Endothelial cell (in vitro differentiated cells): Measurements from ENCODE around the gene SMIM30. TPM values are rescaled to one million over a fixed set of nuclear protein-coding genes. Genes with fewer than 3 reads are reported as not detected.
"Not testable (repeated sequence)": the region's sequence is repeated elsewhere in the genome, so short reads cannot be mapped to it uniquely, and the experiment has no call there.

Experiments
- DNase-seq: peaks from one replicate; pipeline ENCODE4 v3.0.0; 2021; ENCODE audit warnings: low spot score
- H3K27ac Mint-ChIP-seq: one replicate; pipeline ENCODE4 v1.8.0; 2021; ENCODE audit warnings: mixed read lengths, inconsistent platforms; ENCODE audit not compliant: unreplicated experiment
- H3K27me3 Mint-ChIP-seq: one replicate; pipeline ENCODE4 v1.8.0; 2021; ENCODE audit warnings: mild to moderate bottlenecking, moderate library complexity, mixed read lengths, inconsistent platforms; ENCODE audit not compliant: unreplicated experiment
- H3K36me3 Mint-ChIP-seq: one replicate; pipeline ENCODE4 v1.8.0; 2021; ENCODE audit warnings: mild to moderate bottlenecking, low read depth, mixed read lengths, inconsistent platforms; ENCODE audit not compliant: unreplicated experiment
- H3K4me1 Mint-ChIP-seq: one replicate; pipeline ENCODE4 v1.8.0; 2021; ENCODE audit warnings: mild to moderate bottlenecking, mixed read lengths, inconsistent platforms; ENCODE audit not compliant: unreplicated experiment
- H3K4me3 Mint-ChIP-seq: one replicate; pipeline ENCODE4 v1.8.0; 2021; ENCODE audit warnings: mild to moderate bottlenecking, mixed read lengths, inconsistent platforms; ENCODE audit not compliant: unreplicated experiment
- H3K9me3 Mint-ChIP-seq: one replicate; pipeline ENCODE4 v1.8.0; 2021; ENCODE audit warnings: mixed read lengths, inconsistent platforms; ENCODE audit not compliant: unreplicated experiment
- CTCF ChIP-seq: fragments of 200-600 bp; sonication (generic); IDR thresholded peaks from one replicate; pipeline ENCODE4 v1.5.0; 2021; ENCODE audit warnings: antibody characterized with exemption; ENCODE audit not compliant: unreplicated experiment
- long read RNA-seq: library from polyadenylated mRNA; unstranded; transcript quantifications from one replicate; pipeline ENCODE4 v2.0.0, GENCODE V29; 2020; ENCODE audit not compliant: unreplicated experiment
- total RNA-seq: library from RNA; stranded (reverse); fragmentation: NEBNext Ultra II Directional; extraction: Animal tissue kit (Norgen Biotek cat#: 25700); gene quantifications from one replicate; pipeline ENCODE4 v1.2.1, GENCODE V29; 2021; ENCODE audit not compliant: unreplicated experiment

The SMIM30 gene
- 36.1 TPM for total RNA-seq
- long read RNA-seq, transcript SMIM30-201 (3 exons, 1,070 nt): major isoform, 7 of 10 reads
- long read RNA-seq, partial matches to known transcripts: 0 of 10 reads
- long read RNA-seq, other reads (novel, unspliced or antisense): 0 of 10 reads

- no peaks in the 10 kb centered on the region for H3K9me3 Mint-ChIP-seq
- peaks cover 5% of the 10 kb centered on the region for H3K4me1 Mint-ChIP-seq
- TF ChIP-seq CTCF: no peak
- H3K36me3 Mint-ChIP-seq: no peaks in the 10 kb centered on the region
- H3K4me3 Mint-ChIP-seq: peak within 1 kb of the TSS; percentile 94
- peak within 1 kb of the TSS; percentile 88 for H3K27ac Mint-ChIP-seq
- DNase-seq: peak; percentile 88
- no peaks in the 10 kb centered on the region for H3K27me3 Mint-ChIP-seq
These were observed at the start of gene SMIM30 for GRCh38 chr7:113118074-113118959. TSS of gene SMIM30 (minus strand) at chr7:113118554. CDS start at chr7:113117578, 976 bp downstream.

- DNase-seq, H3K9me3 Mint-ChIP-seq, H3K4me1 Mint-ChIP-seq, H3K4me3 Mint-ChIP-seq, H3K27ac Mint-ChIP-seq, H3K36me3 Mint-ChIP-seq, H3K27me3 Mint-ChIP-seq: not testable (repeated sequence)
These were observed 47.8 kb upstream of the SMIM30 start for GRCh38 chr7:113166176-113166575.

GRCh38 chr7:113161050-113161449 lies 42.7 kb upstream of the SMIM30 start:
- no peak for TF ChIP-seq CTCF
- no peak for DNase-seq
- no peak overlapping the region for H3K27ac Mint-ChIP-seq
- no peaks in the 10 kb centered on the region for H3K27me3 Mint-ChIP-seq
- H3K9me3 Mint-ChIP-seq: no peaks in the 10 kb centered on the region
- H3K4me3 Mint-ChIP-seq: no peak overlapping the region
- no peaks in the 10 kb centered on the region for H3K36me3 Mint-ChIP-seq
- H3K4me1 Mint-ChIP-seq: no peaks in the 10 kb centered on the region

- no peaks in the 10 kb centered on the region for H3K4me1 Mint-ChIP-seq
- no peak overlapping the region for H3K27ac Mint-ChIP-seq
- peak; percentile 68 for TF ChIP-seq CTCF
- H3K9me3 Mint-ChIP-seq: no peaks in the 10 kb centered on the region
- H3K27me3 Mint-ChIP-seq: no peaks in the 10 kb centered on the region
- H3K4me3 Mint-ChIP-seq: no peak overlapping the region
- H3K36me3 Mint-ChIP-seq: no peaks in the 10 kb centered on the region
- peak; percentile 26 for DNase-seq
These were observed 41.5 kb upstream of the SMIM30 start for GRCh38 chr7:113159746-113160339.

- Mint-ChIP-seq H3K36me3 (no peaks in the 10 kb centered on the region), H3K4me3 (no peak overlapping the region), H3K9me3 (no peaks in the 10 kb centered on the region), H3K4me1 (no peaks in the 10 kb centered on the region), H3K27ac (no peak overlapping the region), H3K27me3 (no peaks in the 10 kb centered on the region)
- TF ChIP-seq CTCF: no peak
- no peak for DNase-seq
These were observed 40.4 kb upstream of the SMIM30 start for GRCh38 chr7:113158756-113159155.
